Measurements from ENCODE around the gene MBTD1. TPM values are rescaled to one million over a fixed set of nuclear protein-coding genes. Genes with fewer than 3 reads are reported as not detected.

Gene MBTD1
- total and polyA plus RNA-seq, 9 of the 15 experiments (the other 6 are each of a cell fraction or from before 2014, with no cell fraction given) = 2.1 to 26.3 (median 13.3) TPM

DNA sequence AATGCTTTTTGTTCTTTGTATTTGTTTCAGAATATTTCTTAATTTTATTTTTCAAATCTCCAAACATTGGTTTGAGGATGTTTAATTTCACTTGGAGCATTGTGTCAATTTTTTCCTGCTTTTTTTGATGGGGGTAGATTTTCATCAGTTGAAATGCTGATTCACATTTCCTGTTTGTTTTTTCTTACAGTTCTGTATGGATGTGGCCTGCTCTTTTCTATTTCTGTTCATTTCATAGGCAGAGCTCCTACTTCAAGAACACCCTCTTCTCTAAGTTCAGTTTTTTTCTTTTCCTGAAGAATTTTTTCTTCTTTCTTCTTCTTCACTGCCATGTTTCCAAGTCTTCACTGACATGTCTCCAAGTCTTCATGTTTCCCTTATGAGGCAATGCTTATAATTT, 8.8 kb downstream of the MBTD1 start:
- Histone ChIP-seq H2AFZ (ENCODE audit: low read depth, low read length) (no peak overlapping the region), H3K27ac (ENCODE audit: extremely low read depth, low read depth, low read length) (peak overlapping the region; percentile 53; the same call in 2 of the 3 replicates), H3K4me1 (replicated peaks in 1 of 2; ENCODE audit: control insufficient read depth in 2 of 2, insufficient read depth in 2 of 2, low read length in 2 of 2) (no peaks in the 10 kb centered on the region; a peak in 1 of 5 replicates), H3K79me2 (ENCODE audit: control insufficient read depth, insufficient read depth, low read length) (peaks cover 45% of the 10 kb centered on the region), H3K4me2 (ENCODE audit: insufficient read depth, low read length) (no peak overlapping the region), H3K9me3 (replicated peaks; ENCODE audit: control insufficient read depth, insufficient read depth, low read depth, low read length) (no peaks in the 10 kb centered on the region), H3K27me3 (ENCODE audit: control insufficient read depth in 2 of 2, insufficient read depth in 2 of 2, low read length in 2 of 2) (no peaks in the 10 kb centered on the region), H3K9ac (ENCODE audit: insufficient read depth in 1 of 2, low read depth in 2 of 2, low read length in 2 of 2) (no peak overlapping the region), H3K4me3 (no peak overlapping the region), H3K9me1 (ENCODE audit: control insufficient read depth, insufficient read depth, low read length) (no peaks in the 10 kb centered on the region), H3K36me3 (ENCODE audit: control insufficient read depth, insufficient read depth, low read length) (peaks cover 53% of the 10 kb centered on the region; the same call in 2 of the 3 replicates), H4K20me1 (replicated peaks; ENCODE audit: control insufficient read depth, insufficient read depth, low read length) (no peaks in the 10 kb centered on the region)
- intact Hi-C loops (cut with micrococcal nuclease) (no loop called here), in situ Hi-C loops (cut with MboI) (no loop called here)
- TF ChIP-seq EP400 (IDR thresholded peaks at IDR 0.05) (peak; percentile 15; the same call in 1 of the 2 replicates), ZNF316 (IDR thresholded peaks at IDR 0.05) (peak; percentile 47), ETV1 (tag; conservative IDR thresholded peaks at IDR 0.05; ENCODE audit: low read depth) (0 out of 2 replicates have a peak, but pooled peaks have one; percentile 17), ZFPM2 (CRISPR knock-in tag; IDR thresholded peaks at IDR 0.05) (no peak), DMBX1 (CRISPR knock-in tag; IDR thresholded peaks at IDR 0.05; ENCODE audit: borderline replicate concordance) (no peak), ZNF384 (IDR thresholded peaks at IDR 0.05; ENCODE audit: low read depth, low read length) (no peak), NFE2 (IDR thresholded peaks at IDR 0.05; ENCODE audit: low read depth) (peak; percentile 31; the same call in 1 of the 2 replicates), SMARCA4 (IDR thresholded peaks at IDR 0.05) (peak; percentile 46; the same call in 1 of the 2 replicates), KDM5B (IDR thresholded peaks at IDR 0.05; ENCODE audit: insufficient replicate concordance, low read depth, low read length) (no peak), POLR2H (tag; IDR thresholded peaks at IDR 0.05; ENCODE audit: low read depth) (0 out of 2 replicates have a peak, but pooled peaks have one; percentile 25), C11orf30 (IDR thresholded peaks at IDR 0.05; ENCODE audit: low read depth) (peak; percentile 36; the same call in 1 of the 2 replicates), SMC3 (conservative IDR thresholded peaks at IDR 0.05; ENCODE audit: insufficient read depth, low read depth, low read length) (no peak), XRCC3 (IDR thresholded peaks at IDR 0.05) (no peak), CEBPG (CRISPR knock-in tag; IDR thresholded peaks at IDR 0.05) (no peak), CEBPG (tag; conservative IDR thresholded peaks at IDR 0.05 in 1 of 2, IDR thresholded peaks at IDR 0.05 in 1 of 2) (peak in 1 of 2 experiments; percentile 43; a peak in 1 of 4 replicates), JUND (IDR thresholded peaks at IDR 0.05; ENCODE audit: borderline replicate concordance, low read depth, low read length) (no peak), JUND (tag; IDR thresholded peaks at IDR 0.05; ENCODE audit: borderline replicate concordance, low read depth, low read length) (no peak), SETDB1 (IDR thresholded peaks at IDR 0.05; ENCODE audit: low read length) (no peak)
- no peak for ATAC-seq
- no TSS peak for BruUV-seq (replicated peaks)
- no peak for DNase-seq (ENCODE audit: extremely low read depth in 1 of 4, low spot score in 3 of 4)
- POLR2A ChIA-PET = interaction anchor here (0.6 kb wide), 1 partner anchor 211 kb away, joined by 3 read pairs; no protein-coding TSS in a partner anchor
- CTCF ChIA-PET (ENCODE audit: low intra/inter-chr PET ratio) = no interaction called here
- no peak for FAIRE-seq
